CMK (cell line): ENCODE results near the gene PSMB10.
"Not testable (repeated sequence)": the region's sequence is repeated elsewhere in the genome, so short reads cannot be mapped to it uniquely, and the experiment has no call there.

Experiments
- DNase-seq: peaks from one replicate; pipeline ENCODE4 v3.0.0-alpha.2; 2010; ENCODE audit warnings: low read depth

PSMB10 gene

DNA sequence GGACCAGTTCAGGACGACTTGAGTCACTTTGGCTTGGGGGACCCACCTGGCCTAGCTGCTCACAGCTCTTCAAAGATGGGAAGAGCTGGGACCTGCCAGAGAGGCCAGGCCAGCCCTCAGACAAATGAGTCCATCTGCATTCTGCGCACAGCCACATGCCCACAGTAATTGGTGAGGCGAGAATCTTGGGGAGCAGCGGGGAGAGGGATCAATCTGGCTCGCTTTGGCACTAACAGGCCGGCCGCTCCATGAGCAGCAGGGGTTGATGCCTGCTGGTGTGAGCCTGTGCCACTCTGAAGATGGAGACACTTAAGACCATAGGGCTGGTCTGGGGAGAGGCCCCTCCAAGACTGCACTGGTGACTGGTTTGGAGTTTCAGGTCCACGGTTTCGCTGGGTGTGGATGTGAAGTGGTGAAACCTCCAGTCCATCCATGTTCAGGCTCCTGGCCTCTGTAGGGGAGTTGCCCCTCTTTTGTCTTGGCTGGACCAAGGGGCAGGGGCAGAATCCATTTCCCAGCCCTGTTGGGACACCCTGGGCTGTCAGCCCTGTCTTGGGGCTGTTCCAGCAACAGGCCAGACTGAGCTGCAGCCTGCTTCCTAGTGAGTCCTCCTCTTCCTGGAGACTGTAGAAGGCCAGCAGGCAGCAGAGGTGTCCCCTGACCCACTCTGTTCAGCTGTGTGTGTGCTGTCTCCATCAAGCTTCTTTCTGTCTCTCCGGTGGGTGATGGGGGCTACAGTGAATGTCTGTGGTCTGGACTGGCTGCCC lies 12.3 kb downstream of the PSMB10 start:
- DNase-seq, result no peak

DNA sequence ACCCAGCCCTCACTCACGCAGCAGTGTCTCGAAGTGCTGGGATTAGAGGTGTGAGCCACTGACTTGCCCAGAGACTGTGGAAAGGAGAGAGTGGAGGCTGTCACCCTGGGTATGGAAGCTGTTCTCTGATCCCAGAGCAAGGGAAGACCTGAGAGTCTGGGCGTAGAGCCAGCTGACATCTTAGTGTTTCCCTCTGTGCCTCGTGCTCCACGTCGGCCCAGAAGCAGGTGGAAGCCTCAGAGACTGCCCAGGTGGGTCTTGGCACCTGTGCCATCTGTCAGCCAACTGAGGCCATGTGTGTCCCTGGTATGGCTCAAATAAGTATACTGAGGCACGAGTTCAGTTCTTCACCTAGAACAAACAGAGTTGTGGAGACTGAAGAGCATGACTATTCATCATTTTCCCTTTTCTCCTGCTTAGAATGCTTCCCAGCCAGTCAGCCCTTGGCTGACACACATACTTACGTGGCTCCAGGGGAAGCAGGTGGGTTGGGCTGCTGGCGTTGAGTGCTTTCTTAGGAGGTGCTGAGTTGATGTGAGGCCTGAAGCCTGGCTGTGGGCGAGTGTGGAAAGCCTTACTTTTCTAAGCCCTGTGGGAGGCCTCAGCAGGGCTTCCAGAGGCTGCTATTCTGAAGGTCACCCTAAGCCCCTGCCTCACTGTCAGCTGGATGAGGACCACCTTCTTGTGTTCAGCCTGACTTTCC lies 13.1 kb downstream of the PSMB10 start:
- DNase-seq, result no peak

DNA sequence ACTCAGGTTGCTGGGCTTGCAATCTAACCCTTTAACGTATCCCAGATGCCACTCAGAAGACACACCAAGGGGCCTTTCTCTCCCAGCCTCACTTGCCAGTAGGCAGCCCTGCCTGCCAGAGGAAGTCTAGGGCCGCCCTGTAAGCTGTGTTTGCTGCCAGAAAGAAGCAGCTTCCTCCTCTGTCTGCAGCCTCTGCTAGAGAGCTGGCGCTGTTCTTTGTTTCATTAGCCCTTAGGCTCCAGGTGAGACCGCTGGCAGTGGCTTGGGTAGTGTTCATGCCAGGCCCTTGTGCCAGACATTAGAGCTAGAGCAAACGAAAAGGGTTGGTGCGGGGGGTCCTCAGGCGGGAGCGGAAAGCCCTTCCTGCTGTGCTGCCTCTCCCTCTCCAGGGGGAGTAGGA lies 13.9 kb downstream of the PSMB10 start:
- no peak for DNase-seq

DNA sequence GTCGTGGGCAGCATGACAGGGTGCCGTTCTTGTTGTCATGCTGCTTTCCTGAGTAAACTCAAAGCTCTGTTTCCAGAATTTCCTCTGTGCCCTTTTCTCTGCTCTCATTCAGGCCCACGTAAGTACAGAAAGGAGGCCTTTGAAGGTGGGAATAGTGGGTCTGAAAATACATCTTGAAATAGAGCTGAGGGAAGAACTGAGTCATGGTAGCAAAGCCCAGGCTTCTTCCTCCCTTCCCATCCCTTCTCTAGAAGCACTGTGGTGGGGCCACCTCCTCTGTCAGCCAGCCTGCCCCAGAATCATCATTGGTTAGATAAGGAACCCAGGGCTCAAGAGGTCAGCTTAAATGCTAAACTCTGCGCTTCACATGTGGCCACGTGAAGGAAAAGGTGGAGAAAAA lies 14.4 kb downstream of the PSMB10 start:
- DNase-seq, result no peak

DNA sequence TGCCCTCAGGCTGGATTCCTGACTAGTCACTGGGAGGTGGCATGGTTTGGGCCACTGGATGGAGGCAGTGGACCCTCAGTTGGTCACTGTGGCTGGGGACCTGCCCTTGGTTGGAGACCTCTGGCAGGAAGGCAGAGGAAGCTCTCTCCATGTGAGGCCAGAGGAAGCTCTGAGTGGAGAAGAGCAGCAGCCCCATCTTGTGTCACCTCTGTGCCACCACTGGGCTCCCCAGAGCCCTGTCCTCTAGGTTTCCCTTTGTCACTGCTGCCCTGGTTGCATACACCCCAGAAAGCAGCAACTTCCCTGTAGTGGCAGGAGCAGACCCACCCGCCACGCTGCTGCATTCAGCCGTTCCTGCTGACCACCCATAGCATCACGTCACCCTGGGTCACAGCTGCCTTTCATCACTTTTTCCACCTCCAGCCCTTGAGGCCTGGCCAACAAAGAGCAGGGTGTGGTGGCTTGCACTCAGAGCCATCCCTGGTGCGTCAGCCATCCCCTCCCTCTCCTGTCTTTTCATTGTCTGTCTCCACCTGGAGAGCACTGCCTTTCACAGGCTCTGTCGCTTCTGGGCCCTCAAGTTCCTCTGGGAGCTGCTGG lies 16.9 kb downstream of the PSMB10 start:
- no peak for DNase-seq

DNA sequence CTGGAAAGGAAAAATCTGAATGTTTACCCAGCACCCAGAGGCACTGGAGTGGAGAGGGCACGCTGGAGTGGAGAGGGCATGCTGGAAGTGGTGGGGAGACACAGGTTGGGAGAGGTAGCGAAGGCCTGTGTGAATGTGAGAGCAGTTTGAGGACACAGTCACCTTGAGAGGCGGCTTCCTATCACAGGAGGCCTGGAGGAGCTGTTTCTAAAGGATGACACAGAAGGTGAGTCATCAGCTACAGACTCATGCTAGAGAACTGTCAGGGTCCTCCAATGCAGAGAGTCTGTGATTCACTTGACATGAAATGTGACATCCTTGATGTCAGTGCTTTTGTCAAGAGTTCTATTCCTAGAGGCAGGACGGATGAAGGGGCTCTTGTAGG lies 18.8 kb downstream of the PSMB10 start:
- no peak for DNase-seq

DNA sequence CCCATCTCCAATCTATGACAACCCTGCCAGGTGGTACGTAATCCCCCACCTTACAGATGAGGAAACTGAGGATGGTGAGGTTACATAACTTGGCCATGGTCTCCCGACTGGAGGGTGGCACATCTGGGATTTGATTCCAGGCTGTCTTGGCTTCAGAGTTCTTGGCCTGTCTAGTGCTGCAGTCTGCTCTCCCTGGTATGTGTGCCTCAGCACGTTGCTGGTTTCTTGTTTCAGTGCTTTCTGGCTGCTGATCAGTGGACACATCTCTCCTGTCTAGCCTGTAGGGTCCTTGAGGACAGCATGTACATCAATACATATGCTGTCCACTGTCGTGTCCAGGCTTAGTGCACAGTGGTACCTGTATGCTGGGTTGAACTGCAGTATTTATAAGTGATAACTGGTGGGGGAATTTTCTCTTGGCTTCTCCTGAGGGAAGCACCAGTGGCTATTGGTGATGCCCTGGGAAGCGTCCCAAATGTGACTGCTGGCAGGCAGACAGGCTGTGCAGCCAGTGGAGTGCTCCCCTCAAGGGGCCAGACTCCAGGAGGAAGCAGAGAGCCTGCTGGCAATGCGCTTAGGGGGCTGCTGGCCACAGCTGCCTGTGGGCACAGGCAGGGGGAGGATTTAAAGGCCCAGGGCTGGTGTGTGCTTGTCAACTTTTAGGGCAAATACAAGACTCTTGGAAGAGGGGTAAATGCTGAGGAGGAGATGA lies 19.4 kb downstream of the PSMB10 start:
- DNase-seq, result no peak

DNA sequence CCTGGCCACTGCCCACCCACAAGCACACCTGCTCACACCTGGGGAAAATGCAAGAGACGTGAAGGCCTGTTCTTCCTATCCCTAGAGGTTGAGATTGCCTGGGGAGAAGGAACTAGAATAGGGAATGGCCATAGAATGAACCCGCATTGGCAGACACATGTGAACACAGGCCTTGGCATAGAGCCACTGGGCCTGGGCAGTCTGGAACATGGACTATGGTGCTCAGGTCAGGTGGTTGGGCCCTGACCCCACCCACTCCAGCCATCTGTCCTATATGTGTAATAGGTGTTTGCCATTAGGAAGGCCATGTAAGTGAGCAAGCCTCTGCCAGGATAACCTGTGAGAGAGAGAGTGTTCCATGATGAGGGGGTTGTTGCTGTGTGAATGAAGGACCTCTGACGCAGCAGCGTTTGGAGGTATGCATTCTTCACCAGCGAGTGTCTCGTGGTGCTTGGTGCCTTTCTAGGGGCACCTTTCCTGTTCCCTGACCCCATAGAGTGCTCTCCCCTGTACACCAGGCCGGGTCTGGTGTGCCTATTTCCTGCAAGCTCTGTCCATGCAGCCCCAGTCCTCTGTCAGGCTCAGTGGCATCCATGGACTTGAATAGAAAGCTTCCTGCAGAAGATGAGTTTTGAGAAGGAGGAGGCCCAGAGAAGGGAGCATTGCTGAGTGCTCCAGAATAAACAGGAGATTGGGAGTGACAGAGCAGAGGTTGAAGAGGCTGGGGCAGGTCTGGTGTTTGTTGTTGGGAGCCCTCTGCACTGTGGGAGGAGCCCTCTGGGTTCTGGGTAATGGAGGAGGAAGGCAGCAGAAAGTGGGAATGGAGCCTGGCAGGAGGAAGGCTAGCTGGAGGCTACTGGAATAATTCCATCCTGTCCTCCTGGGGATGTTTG lies 20.6 kb downstream of the PSMB10 start:
- DNase-seq, result no peak

DNA sequence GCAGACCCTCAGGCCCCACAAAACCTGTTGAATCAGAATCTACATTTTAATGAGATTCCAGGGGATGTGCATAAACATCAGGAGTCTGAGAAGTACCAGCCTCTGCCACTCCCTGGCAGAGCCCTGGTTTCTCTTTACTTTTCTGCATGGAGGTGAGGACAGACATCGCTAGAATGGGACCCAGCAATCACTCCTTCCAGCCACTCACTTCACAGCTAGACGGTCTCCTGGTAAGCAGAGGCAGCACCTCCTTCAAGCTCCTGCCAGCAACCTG lies 21.2 kb downstream of the PSMB10 start:
- DNase-seq, result not testable (repeated sequence)

DNA sequence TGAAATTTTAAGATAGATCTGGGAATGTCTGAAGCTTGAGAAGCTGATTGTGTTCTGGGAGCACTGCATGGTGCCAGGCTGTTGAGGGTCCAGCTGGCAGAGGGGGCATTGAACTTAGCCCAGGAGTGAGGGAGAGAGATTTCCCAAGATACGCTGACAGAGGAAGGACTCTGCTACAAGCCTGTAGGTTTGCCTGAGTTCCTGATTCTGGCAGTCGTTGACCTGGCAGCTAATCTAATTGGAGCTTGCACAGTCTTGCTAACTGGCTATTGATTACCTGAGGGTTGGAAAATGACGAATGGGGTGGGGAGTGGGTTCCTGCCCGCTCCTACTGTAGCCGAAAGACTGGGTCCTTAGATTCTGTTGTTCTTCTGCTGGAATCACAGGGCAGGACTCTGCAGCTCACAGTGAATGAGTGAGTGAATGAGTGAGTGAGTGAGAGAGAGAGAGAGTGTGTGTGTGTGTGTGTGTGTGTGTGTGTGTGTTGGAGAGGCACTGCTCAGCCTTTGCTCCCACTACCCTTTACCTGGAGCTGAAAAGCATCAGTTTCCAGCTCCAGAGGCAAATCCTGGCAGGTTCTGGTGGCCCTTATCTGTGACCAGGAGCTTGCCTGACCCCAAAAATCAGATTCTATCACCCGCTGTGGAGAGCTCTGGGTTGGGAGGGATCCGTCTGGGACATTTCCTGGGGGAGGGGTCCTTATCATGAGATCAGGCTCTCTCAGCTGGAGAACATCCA lies 21.7 kb downstream of the PSMB10 start:
- no peak for DNase-seq

DNA sequence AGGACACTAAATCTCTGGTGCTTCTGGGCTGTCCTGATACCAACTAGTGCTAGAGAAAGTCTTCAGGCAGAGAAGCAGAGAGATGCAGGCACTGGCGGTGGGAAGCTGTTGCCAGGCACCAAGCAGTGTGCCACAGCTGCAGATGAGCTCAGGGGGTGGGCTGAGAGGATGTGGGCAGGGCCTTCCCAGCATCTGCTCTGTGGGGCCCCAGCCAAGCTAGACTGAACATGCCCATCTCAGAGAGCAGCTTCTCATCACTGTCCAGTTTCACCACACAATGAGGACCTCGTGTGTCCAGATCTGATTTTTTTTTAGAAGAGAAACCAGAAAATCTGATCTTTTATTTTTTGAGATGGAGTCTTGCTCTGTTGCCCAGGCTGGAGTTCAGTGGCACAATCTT lies 26.5 kb downstream of the PSMB10 start:
- no peak for DNase-seq

DNA sequence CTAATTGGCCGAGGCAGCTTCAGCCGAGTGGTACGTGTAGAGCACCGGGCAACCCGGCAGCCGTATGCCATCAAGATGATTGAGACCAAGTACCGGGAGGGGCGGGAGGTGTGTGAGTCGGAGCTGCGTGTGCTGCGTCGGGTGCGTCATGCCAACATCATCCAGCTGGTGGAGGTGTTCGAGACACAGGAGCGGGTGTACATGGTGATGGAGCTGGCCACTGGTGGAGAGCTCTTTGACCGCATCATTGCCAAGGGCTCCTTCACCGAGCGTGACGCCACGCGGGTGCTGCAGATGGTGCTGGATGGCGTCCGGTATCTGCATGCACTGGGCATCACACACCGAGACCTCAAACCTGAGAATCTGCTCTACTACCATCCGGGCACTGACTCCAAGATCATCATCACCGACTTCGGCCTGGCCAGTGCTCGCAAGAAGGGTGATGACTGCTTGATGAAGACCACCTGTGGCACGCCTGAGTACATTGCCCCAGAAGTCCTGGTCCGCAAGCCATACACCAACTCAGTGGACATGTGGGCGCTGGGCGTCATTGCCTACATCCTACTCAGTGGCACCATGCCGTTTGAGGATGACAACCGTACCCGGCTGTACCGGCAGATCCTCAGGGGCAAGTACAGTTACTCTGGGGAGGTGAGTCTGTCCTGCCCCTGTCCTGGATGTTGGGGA lies 27.5 kb downstream of the PSMB10 start:
- DNase-seq, result no peak

DNA sequence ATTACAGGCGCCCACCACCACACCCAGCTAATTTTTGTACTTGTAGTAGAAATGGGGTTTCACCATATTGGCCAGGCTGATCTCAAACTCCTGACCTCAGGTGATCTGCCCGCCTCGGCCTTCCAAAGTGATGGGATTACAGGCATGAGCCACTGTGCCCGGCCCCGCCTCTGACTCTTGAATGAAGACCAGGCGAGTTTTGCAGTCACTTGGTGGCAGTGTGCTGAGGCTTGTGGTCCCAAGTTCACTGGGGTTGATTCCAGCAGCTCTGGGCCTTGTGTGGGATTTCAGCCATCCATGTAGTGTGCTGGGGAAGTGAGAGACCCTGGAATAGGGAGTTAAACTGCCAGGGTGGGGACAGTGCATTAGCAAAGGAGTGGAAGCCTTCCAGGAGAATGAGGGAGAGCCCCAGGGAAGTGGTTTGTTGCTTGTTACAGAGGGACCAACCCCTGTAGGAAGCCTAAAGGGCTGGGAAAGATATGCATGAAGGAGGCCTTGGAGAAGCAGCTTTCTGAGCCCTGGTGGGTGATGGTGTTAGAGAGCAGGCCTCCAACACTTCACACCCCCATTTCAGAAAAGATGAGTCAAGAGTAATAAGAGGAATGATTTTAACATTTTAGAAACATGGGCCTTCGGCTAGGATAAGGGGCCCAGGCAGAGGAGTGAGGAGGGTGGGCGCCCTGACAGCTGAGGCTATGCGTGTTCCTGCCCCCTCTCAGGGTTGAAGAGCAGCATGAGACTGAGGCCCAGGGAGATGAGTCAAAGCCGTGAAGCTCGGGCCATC lies 29.1 kb downstream of the PSMB10 start:
- no peak for DNase-seq

DNA sequence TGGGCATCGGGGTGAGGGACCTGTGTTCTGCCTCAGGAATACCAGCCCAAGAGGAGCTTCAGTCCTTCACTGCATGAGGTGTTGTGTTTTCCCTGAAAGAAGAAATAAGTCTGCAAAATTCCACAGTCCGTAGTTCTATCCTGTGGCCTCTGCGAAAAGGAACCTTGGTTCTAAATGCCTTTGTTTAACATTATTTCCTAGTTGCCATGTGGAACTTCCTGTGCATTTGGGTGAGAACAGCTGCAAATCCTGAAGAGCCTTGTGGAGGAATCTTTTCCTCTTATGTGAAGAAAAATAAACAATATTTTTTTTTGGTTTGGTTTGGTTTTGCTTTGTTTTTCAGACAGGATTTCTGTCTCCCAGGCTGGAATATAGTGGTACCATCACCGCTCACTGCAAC lies 33.8 kb downstream of the PSMB10 start:
- no peak for DNase-seq

DNA sequence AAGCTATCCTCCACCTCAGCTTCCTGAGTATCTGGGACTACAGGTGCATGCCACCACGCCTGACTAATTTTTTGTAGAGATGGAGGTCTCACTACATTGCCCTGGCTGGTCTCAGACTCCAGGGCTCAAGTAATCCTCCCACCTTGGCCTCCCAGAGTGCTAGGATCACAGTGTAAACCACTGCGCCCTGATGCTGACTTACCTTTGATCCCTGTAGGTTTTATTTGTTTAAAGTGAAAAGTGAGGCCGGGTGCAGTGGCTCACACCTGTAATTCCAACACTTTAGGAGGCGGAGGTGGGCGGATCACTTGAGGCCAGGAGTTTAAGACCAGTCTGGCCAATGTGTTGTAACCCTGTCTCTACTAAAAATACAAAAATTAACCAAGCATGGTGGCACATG lies 34.9 kb downstream of the PSMB10 start:
- DNase-seq, result no peak

DNA sequence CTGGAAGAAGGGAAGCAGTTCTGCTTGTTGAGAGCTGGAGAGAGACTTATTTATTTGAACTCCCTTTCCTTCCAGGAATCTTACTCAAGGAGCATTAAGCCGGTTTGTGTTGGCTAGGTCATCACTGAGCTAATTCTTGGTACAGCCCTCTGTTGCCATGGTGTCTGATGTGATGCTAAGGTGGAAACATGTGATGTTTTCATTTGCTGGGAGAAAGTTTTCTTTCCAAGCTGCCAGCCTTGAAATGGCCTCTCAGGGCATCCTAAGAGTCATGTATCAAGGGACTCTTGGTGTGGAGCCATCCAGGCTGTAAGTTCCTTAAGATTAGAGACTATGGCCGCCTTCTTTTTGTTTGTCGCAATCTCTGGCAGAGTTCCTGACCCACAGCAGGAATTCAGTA lies 39.4 kb downstream of the PSMB10 start:
- no peak for DNase-seq

DNA sequence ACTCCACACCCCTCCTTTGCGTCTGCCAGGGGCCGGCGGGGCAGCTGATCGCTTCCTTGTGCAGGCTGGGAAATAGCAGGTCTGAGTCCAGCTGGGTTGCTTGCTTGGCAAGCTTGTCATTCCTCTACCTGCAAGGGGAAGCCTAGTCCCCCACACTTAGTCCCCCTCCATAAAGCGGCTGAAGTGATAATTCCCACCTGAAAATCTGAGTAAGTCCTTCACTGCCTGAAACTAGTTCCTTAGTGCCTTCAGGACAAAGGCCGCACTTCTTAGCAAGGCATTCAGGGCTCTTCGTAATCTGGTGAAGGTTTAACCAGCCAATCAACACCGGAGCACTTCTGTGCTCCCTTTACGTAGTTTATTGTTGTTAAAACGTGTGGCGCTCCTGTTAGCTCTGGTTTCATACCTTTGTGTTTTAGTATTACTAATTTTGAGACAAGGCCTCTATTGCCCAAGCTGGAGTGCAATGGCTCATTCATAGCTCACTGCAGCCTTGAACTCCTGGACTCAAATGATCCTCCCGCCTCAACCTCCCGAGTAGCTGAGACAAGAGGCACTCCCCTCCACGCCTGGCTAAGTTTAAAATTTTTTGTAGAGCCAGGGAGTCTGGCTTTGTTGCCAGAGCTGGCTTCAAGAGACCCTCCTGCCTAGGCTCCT lies 42.8 kb downstream of the PSMB10 start:
- no peak for DNase-seq

DNA sequence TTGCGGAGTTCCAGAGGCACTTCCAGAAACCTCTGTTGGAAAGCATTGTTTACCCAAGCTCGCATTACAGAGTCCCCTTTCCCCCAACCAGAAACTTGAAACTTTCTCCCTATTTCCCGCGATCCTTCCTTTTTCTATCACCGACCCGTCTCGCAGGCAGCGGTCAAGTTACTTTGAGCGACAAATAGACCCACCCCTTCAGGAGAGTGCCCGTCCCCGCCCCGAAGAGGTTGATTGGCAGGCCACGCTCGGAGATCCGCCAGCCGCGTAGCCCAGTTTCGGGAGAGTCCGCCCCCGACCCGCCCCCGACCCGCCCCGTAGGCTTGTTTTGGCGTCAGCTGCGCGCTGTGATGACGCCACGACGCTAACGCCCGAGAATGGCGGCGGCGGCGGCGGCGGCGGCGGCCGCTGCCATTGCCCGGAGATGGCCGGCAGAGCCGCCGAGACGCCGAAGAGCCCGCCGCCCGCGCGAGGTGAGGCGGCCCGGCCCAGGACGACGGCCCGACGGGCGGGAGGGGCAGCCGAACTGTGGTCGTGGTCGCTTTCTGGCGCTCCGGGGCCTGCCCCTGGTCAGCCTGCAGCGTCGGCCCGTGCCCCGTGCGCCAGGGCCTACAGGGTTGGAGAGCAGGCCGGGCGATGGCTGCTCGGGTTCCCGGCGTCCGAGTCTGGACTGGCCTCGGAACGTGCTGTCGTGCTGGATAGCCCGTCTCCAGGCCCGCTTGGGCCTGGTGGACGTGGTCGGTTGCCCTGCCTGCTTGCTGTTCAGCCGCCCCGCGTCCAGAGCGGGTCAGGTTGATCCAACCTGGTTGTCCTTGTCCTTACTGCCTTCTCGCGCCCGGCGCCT lies 43.5 kb downstream of the PSMB10 start, which contains the start of gene PSKH1:
Gene PSKH1, plus strand, starts transcription at position 356 of the 844 bp plus-strand sequence. CDS start 15,496 bp downstream, outside the sequence.
- peak; percentile 74 for DNase-seq
